Loucy (cell line): ENCODE data around the gene OGDH.

ENCODE experiments used
- H2AFZ ChIP-seq: fragments of 200-600 bp; sonication (generic); 2 replicates; pipeline ENCODE4 v1.6.0; 2016; ENCODE audit warnings: antibody characterized with exemption, mild to moderate bottlenecking, low read length, moderate library complexity
- H3F3A ChIP-seq: fragments of 200-600 bp; 2 replicates; pipeline ENCODE4 v1.6.0; 2016; ENCODE audit warnings: antibody characterized with exemption, low read depth, mild to moderate bottlenecking
- H3K27me3 ChIP-seq: fragments of 200-600 bp; sonication (generic); 2 replicates; pipeline ENCODE4 v1.6.1; 2014; ENCODE audit warnings: low read length, mild to moderate bottlenecking; ENCODE audit not compliant: insufficient read depth, poor library complexity, severe bottlenecking
- H3K36me3 ChIP-seq: fragments of 200-600 bp; sonication (generic); 2 replicates; pipeline ENCODE4 v1.6.1; 2016; ENCODE audit warnings: low read length; ENCODE audit not compliant: insufficient read depth
- H3K4me1 ChIP-seq: fragments of 200-600 bp; sonication (generic); 2 replicates; pipeline ENCODE4 v1.5.1; 2014; ENCODE audit warnings: low read length, mild to moderate bottlenecking; ENCODE audit not compliant: insufficient read depth, poor library complexity, severe bottlenecking
- H3K4me2 ChIP-seq: fragments of 200-600 bp; sonication (generic); 2 replicates; pipeline ENCODE4 v1.6.0; 2014; ENCODE audit warnings: antibody characterized with exemption, low read length, low read depth, mild to moderate bottlenecking; ENCODE audit not compliant: poor library complexity, severe bottlenecking
- H3K4me3 ChIP-seq: fragments of 200-600 bp; sonication (generic); 2 replicates; pipeline ENCODE4 v1.5.1; 2014; ENCODE audit warnings: low read length, mild to moderate bottlenecking, mixed read lengths; ENCODE audit not compliant: poor library complexity, severe bottlenecking
- H3K79me2 ChIP-seq: fragments of 200-600 bp; sonication (generic); 2 replicates; pipeline ENCODE4 v1.6.1; 2014; ENCODE audit warnings: low read length; ENCODE audit not compliant: insufficient read depth
- H3K9ac ChIP-seq: fragments of 200-600 bp; sonication (generic); 2 replicates; pipeline ENCODE4 v1.6.0; 2014; ENCODE audit warnings: mild to moderate bottlenecking, low read depth, low read length, moderate library complexity; ENCODE audit not compliant: poor library complexity, severe bottlenecking
- H3K9me2 ChIP-seq: fragments of 200-600 bp; sonication (generic); replicated peaks from 2 replicates; pipeline ENCODE4 v1.6.1; 2016; ENCODE audit warnings: low read depth, low read length, mixed read lengths
- H3K9me3 ChIP-seq: fragments of 200-600 bp; sonication (generic); 2 replicates; pipeline ENCODE4 v1.6.1; 2014; ENCODE audit warnings: mild to moderate bottlenecking, antibody characterized with exemption, low read length, low read depth; ENCODE audit not compliant: insufficient read depth
- H4K20me1 ChIP-seq: fragments of 200-600 bp; sonication (generic); 2 replicates; pipeline ENCODE4 v1.6.0; 2014; ENCODE audit warnings: antibody characterized with exemption, low read length, mild to moderate bottlenecking; ENCODE audit not compliant: insufficient read depth, poor library complexity, severe bottlenecking
- CTCF ChIP-seq: fragments of 200-600 bp; sonication (generic); conservative IDR thresholded peaks from 2 replicates; pipeline ENCODE4 v1.5.1; 2014; ENCODE audit warnings: mild to moderate bottlenecking, antibody characterized with exemption, low read length
- EZH2phosphoT487 ChIP-seq: fragments of 200-600 bp; IDR thresholded peaks from 2 replicates; pipeline ENCODE4 v1.6.1; 2018; ENCODE audit warnings: antibody characterized with exemption, mild to moderate bottlenecking, moderate library complexity, borderline replicate concordance

Gene OGDH

GRCh38 chr7:44606341-44607140 is at the start of gene OGDH:
TSS of gene OGDH (plus strand) at chr7:44606627. CDS start at chr7:44624344, 17,717 bp downstream.
- H3K4me3 ChIP-seq = peak within 1 kb of the TSS; percentile 98
- H3K4me1 ChIP-seq = peaks cover 21% of the 10 kb centered on the region
- peak within 1 kb of the TSS; percentile 98 for H3K4me2 ChIP-seq
- peaks cover 9% of the 10 kb centered on the region for H4K20me1 ChIP-seq
- no peaks in the 10 kb centered on the region for H3K9me2 ChIP-seq
- H3F3A ChIP-seq = no peaks in the 10 kb centered on the region
- peak within 1 kb of the TSS; percentile 90 for H3K9ac ChIP-seq
- no peaks in the 10 kb centered on the region for H3K27me3 ChIP-seq
- peak within 1 kb of the TSS; percentile 91 for H2AFZ ChIP-seq
- H3K9me3 ChIP-seq = no peaks in the 10 kb centered on the region
- no peaks in the 10 kb centered on the region for H3K36me3 ChIP-seq
- peaks cover 44% of the 10 kb centered on the region for H3K79me2 ChIP-seq
- no peak for TF ChIP-seq CTCF
- TF ChIP-seq EZH2phosphoT487 = no peak

- Histone ChIP-seq H3K9ac (no peak overlapping the region), H3K9me3 (no peaks in the 10 kb centered on the region), H4K20me1 (no peaks in the 10 kb centered on the region), H2AFZ (no peak overlapping the region), H3K4me1 (no peaks in the 10 kb centered on the region), H3K4me2 (no peak overlapping the region), H3K79me2 (no peaks in the 10 kb centered on the region), H3K27me3 (no peaks in the 10 kb centered on the region), H3K36me3 (no peaks in the 10 kb centered on the region), H3K9me2 (no peaks in the 10 kb centered on the region), H3F3A (no peaks in the 10 kb centered on the region), H3K4me3 (no peak overlapping the region)
- TF ChIP-seq CTCF (no peak), EZH2phosphoT487 (no peak)
Measured at GRCh38 chr7:44557485-44557884, 48.9 kb upstream of the OGDH start.

- TF ChIP-seq CTCF = no peak
- TF ChIP-seq EZH2phosphoT487 = no peak
- Histone ChIP-seq H3K27me3 (no peaks in the 10 kb centered on the region), H3K36me3 (peaks cover 2% of the 10 kb centered on the region; the same call in 1 of the 2 replicates), H3K9me2 (no peaks in the 10 kb centered on the region), H3K9ac (no peak overlapping the region), H3F3A (no peaks in the 10 kb centered on the region), H3K4me1 (no peaks in the 10 kb centered on the region), H3K4me3 (no peak overlapping the region), H3K79me2 (no peaks in the 10 kb centered on the region), H4K20me1 (no peaks in the 10 kb centered on the region), H3K4me2 (no peak overlapping the region), H3K9me3 (no peaks in the 10 kb centered on the region), H2AFZ (no peak overlapping the region)
Measured at GRCh38 chr7:44559485-44559884, 46.9 kb upstream of the OGDH start.
